Measurements from ENCODE around the gene FAM9C. TPM values are rescaled to one million over a fixed set of nuclear protein-coding genes. Genes with fewer than 3 reads are reported as not detected.
A peak's percentile ranks its signal among the peaks of the same experiment; 100 is the strongest.

Gene FAM9C
- total RNA-seq, 1 donor from 2014 or later: 0.31 TPM

- DNase-seq: no peak
Measured at GRCh38 chrX:13007519-13008188, 36.8 kb downstream of the FAM9C start.

- no peak for DNase-seq
Measured at GRCh38 chrX:13005661-13006473, 38.6 kb downstream of the FAM9C start.

DNA sequence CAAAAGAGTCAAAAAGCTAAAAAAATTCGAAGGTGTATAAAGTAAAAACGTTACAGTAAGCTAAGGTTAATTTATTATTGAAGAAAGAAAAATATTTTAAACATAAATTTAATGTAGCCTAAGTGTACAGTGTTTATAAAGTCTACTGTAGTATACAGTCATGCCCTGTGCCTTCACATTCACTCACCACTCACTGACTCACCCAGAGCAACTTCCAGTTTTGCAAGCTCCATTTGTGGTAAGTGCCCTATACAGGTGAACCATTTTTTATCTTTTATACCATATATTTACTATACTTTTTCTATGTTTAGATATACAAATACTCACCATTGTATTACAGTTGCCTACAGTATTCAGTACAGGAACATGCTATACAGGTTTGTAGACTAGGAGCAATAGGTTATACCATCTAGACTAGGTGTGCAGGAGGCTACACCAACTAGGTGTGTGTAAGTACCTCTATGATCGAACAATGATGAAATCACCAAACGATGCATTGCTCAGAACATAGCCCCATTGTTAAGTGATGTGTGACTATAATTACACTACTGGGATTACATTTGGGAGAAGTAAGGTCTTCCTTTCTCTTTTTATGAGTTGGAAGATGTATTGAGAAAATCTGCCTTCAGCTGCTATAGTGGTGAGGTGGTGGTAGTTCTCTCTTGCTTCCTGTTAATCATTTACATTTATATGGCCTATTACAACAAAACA lies 42.3 kb downstream of the FAM9C start:
- no peak for DNase-seq

DNA sequence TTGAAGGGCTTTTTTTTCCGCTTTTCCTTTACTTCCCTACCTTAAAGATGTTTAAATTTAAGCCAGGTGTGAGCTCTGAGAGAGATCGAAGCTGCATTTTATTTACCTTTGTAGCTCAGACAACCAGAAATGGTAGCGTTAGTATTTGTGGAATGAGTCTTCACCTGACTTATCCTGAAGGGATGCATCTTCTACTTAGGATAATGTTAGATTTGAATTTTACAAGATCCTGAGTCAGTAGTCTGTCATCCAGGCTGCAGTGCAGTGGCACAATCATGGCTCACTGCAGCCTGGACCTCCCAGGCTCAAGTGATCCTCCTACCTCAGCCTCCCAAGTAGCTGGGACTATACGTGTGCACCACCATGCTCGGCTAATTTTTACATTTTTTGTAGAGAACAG lies 43.3 kb downstream of the FAM9C start:
- DNase-seq: no peak

DNA sequence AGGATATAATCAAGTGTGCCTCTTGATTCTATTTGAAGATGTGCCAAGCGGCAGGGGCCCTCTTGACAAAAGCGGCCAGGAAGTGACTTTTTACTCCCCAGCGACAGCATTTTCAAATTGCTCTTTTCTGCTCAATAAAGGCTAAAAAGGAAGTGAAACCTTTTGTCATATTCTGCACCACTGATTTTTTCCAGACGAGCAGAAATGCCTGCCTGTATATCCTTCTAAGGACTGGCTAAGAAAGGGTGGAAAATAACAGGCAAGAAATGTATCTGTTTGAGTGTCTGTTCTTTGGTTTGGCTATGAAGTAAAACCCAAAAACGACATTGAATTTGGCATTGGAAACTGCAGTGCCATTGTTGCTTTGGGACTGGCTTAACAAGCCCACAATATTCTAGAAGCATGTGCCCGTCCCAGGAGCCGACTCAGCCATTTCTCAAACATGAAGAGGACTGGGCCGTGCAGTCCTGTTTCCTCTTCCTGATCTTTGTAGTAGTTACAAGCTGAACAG lies 44.1 kb downstream of the FAM9C start:
- DNase-seq: no peak

GRCh38 chrX:12999422-12999821 lies 45.0 kb downstream of the FAM9C start:
- DNase-seq: no peak

- DNase-seq: peak; percentile 28
Measured at GRCh38 chrX:12997906-12998687, 46.3 kb downstream of the FAM9C start.

DNA sequence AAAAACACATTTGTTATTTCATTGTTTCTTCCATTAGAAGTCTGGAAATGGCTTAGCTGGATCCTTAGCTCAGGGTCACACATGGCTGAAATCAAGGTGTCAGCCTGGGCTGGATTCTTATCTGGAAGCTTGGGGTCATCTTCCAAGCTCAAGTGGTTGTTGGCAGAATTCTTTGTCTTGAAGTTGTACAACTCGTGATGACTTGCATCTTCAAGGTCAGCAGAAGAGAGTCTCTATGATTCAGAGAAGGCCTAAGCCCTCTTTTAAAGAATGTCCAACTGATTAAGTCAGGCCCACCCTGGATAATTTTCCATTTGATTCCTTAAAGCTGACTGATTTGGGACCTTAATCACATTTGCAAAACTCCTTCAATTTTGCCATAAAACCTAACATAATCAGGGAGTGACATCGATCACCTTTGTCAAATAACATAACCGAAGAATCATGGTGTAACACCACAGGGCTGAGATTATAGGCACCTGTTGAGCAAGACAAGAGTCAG lies 47.4 kb downstream of the FAM9C start:
- no peak for DNase-seq

DNA sequence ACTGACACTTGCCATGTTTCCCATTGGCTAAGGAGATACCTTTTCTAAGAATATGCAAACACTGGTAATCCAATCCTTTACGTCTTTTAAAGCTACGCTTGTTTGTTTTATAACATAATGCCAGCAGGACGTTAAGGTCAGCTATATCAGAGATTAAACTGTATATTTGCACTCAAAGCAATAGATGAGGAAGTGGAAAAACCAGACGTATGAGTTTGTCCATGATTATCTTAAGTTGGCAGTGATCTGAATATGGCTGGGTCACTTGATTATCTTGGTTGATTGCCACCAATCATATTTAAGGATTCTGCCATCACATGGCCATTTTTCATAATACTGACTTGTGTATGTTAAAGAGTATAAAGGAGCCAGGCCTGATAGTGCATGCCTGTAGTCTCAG lies 50.1 kb downstream of the FAM9C start:
- DNase-seq: no peak

DNA sequence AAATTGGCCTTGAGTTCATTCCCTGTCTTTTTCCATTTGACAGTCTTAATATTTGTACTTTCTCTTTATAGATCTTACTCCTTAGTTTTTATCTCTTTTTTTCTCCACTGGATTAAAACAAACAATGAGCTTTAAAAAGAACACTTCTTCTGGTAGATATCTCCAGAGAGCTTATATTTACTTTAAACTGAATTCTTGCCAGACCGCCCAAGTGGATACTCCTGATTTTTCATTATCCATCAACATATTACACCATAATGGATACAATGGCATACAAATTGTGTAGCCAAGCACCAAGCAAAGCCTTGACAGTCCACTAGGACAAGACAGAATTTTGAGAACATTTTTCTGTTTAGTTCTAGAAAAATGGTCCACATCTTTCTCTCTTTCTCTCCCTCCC lies 50.6 kb downstream of the FAM9C start:
- no peak for DNase-seq

- DNase-seq: no peak
Measured at GRCh38 chrX:12992544-12993118, 51.8 kb downstream of the FAM9C start.

- DNase-seq: no peak
Measured at GRCh38 chrX:12991575-12991974, 52.8 kb downstream of the FAM9C start.

GRCh38 chrX:12989461-12989860 lies 55.0 kb downstream of the FAM9C start:
- no peak for DNase-seq

GRCh38 chrX:12988797-12989196 lies 55.6 kb downstream of the FAM9C start:
- no peak for DNase-seq

DNA sequence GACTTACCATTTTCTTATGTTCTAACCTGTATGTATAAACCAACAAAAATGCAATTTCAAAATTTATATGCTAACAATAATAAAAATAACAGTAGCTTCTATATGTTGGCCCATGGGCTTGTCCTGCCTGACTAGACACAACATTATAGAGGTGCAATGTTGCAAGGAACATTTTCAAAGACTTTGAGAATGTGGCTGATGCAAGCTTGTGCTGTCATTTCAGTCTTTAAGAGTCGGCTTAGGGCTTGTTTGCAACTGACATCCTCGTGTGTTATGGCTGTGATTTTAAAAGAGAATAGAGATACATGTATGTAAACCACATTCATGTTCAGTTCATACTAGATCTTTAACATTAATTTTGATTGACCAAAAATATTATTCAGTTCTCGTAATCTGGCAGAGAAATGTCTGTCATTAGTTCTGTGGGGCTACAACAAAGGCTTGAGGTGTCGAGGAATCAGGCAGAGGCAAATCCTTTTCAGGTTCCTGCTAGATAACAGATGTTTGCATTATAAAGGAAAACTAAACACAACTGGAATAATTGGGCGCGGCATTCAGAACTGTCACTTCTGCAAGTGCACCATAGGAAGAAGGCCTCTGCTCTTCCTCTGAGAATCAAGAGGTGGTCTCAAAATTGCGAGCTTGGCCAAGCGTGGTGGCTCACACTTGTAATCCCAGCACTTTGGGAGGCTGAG lies 56.4 kb downstream of the FAM9C start:
- no peak for DNase-seq

GRCh38 chrX:12987340-12987739 lies 57.1 kb downstream of the FAM9C start:
- no peak for DNase-seq

- no peak for DNase-seq
Measured at GRCh38 chrX:12986886-12987285, 57.5 kb downstream of the FAM9C start.

- no peak for DNase-seq
Measured at GRCh38 chrX:12986164-12986779, 58.1 kb downstream of the FAM9C start.

All from occipital lobe (tissue), 2 donors.